GM18907 (cell line): Measurements from ENCODE around the gene GRHL1.
A peak's percentile ranks its signal among the peaks of the same experiment; 100 is the strongest.
"Not testable (repeated sequence)": the region's sequence is repeated elsewhere in the genome, so short reads cannot be mapped to it uniquely, and the experiment has no call there.

Source experiments
- ATAC-seq: cut with Tn5 transposase; IDR thresholded peaks from one replicate; pipeline ENCODE4 v1.9.1; 2021; ENCODE audit warnings: mild to moderate bottlenecking, moderate library complexity; ENCODE audit not compliant: unreplicated experiment

GRHL1 gene

DNA sequence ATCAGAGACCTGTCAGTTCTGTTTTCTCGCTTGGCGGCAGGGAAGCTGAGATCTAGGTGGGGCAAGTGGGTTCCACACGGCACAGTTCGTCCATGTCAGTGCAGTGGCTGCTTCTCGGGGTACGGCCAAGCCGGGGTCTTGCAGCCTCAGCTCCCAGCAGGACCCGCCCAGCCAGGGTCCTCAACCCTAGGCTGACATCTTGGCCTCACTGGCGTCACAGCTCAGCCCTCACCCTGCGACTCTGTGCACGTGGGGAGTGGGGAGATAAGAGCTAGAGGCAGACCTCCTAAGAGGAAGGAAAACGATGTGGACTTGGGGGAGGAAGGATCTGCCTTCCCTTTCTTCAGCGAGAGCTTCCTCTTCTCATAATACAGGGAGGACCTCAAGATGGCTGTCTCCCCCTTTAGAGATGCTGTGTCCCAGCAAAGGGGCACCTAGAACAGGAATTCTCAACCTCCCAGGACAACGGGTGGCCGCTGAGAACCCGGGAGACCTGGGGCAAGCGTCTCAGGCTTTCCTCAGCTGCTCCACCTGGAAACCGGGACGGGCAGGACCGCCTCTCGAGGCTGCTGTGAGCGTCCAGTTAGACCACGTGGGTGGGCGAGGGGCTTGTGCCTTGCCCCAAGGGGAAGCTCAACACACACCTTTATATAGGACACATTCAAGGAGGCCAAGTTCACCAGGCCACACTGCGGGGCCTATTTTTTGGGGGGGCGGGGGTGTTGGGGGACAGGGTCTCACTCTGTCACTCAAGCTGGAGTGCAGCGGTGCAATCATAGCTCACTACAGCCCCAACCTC lies 68.3 kb downstream of the GRHL1 start:
- no peak for ATAC-seq

DNA sequence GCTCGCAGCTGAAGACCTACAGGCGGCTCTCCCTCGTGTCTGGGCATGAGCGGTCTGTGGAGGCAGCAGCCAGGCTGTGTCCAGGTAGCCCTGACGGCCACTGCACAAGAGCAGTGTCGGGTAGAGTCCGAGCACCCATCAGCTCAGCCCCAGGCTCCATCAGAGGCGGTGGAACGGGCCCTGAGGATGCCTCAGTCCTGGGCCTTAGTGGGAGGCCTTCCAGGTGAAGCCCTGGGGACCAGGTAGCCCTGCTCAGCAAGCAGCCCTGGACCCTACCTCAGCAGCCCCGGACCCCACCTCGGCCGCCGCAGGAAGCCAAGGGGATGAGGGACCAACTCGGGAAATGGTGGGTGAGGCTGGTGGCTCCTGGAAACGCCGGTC lies 70.5 kb downstream of the GRHL1 start:
- no peak for ATAC-seq

DNA sequence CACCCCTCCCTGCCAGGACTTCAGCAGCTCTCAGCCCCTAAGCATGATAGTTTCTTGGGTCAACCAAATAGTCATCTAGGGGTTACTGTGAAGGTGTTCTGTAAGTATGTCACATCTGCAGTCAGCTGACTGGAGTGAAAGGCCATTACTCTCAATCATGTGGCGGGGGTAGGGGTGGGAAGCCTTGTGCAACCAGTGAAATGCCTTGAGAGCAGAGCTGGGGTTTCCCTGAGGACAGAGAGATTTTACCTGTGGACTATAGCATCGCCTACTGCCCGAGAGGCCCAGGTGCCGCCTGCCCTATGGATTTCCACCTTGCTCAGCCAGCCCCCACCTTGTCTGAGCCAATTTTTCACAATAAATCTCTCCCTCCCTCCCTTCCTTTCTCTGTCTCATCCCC lies 71.0 kb downstream of the GRHL1 start:
- no peak for ATAC-seq

DNA sequence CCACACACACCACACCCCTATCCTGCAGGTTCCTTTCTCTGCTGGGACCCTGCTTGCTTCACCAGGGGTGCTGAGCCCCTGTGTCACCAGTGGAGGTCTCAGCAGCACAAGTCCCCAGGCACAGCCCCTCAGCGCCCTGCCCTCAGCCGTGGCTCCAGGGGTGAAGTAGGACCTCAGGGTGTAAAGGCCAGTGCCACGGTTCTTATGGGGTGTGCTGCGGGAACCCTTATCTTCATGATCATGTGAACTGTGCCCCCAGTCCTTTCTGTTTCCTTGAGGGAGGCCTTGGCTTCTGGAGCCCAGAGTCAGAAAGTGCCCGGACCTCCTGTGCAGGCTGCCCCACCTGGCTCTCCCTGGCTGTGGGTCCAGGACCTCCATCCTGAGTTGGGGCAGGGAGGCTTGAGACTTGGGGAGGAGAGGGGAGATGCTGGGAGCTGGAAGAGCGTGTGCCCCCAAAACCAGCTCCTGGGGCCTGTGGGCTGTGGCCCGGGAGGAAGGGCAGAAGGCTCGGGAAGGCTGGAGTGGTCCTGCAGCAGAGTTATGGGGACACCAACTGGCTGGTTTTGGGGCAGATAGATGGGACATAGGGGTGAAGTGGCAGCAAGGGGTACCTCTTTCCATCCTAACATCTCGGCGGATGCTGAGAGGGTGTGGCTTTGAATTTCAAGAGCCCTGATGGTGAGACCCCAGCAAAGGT lies 71.6 kb downstream of the GRHL1 start:
- no peak for ATAC-seq

DNA sequence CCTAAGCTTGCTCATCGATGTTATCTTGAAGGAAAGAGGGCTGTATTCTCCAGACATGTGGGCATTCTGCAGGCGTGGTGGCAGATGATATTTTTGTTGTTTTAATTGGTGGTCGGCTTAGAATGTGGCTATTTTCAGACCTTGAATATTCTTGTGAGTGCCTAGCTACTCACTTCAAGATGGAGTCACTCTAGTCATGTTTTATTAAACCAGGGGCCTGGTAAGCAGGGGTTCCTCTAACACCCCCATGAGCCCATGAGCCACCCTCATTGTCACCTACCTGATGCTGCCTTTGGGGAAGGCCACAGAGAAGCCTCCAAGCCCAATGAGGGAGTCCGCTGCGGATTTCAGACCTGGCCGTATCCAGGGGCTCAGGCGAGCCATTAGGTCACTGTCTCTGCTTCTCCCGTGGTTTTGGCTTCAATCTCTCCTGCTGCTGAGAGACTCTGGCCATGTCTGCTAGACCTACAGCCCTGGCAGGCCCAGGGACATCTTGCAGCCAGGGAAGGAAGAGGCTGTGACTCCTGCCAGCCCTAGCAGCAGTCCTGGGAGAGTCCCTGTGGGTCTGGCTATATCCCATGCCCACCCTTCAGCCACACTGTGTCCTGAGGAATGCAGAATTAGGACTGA lies 75.6 kb downstream of the GRHL1 start:
- ATAC-seq = no peak

DNA sequence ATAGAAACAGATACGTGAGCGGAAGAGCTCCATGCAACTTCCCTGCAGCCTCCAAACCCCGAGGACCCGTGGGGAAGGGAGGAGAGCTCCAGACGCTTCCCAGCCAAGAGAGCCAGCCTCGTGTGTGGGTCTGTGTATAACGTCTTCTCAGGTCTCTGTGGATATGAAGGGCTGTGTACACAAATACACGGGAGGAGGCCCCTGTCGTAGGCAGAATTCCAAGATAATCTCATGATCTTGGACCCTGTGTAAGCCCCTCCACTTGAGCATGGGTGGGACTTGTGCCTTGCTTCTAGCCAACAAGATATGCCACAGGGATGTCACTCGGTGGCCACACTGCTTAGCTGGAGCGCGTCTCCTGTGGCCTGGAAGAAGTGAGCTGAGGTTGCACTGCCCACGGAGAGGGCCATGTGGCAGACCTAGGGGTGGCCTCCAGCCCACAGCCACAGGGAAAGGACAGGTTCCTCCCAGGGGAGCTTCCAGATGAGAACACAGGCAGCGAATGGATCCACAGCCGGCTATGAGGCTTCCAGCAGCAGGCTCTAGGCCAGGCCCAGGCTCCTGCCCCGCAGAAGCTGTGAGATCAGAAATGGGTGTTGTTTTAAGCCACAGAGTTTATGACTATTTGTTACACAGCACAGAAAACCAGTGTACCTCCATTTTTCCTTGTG lies 76.3 kb downstream of the GRHL1 start:
- no peak for ATAC-seq

DNA sequence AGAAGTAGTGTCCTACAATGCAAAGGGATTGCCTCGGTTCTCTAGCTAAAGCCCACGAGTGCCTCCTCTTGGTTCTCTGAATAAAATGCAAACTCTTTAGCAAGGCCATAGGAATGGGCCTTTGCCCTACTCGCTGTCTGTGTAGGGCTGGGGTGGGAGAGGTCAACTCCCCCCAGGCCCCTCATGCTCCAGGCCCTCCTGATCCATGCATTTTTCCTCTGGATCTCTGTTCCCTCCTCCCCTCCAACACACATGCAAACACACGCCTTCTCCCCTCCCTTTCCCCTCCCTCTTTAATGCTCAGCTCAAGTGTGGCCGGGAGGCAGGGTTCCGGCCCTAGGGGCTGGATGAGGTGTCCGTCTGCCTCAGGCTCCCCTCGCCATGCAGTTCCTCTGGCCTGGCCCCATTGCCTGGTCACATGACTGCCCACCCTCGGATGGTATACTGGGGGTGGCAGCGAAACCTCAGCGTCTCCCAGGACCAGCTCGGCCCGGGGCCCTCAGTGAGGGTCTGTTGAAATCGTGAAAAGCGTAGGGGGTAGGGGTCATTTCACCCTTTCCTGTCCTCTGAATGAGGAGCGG lies 77.0 kb downstream of the GRHL1 start:
- peak; percentile 3 for ATAC-seq

DNA sequence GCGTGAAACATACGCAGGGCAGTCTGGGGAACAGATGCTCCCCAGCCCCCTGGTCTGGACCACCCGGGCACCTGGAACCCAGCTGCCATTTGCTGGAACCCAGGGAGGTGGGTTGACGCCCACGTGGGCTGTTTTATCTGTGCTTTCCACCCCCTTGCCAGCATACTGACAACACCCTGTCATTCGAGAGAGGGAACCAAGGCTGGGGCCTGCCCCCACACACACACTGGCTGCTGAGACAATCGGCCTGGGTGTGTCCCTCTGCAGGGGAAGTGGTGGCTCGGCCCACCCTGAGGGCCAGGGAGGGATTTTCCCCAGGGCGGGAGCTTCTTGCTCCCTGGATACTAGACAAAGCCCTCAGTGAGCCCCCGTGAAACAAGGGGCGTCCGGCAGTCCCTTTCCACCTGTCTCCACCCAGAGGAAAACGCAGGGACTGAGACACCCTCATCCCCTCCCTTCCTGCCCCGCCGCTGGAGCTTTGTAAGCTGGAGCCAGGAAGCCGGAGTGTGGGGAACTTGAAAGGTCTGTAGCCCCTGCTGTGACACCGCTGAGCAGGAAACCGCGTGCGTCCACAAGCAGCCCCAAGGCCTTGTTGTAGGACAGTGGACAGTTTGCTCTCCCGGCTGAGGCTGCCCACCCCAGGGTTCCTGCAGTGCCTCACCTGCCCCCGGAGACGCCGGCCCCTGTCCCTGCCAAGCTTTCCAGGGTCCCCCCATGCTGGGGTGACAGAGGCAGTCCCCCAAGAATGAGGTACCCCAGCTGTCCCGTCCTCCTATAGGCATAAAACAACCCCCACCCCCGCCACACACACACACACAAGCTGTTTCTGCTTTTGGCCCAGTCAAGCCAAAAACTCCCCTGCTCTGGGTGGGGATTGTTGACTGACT lies 77.7 kb downstream of the GRHL1 start:
- ATAC-seq = peak; percentile 73

DNA sequence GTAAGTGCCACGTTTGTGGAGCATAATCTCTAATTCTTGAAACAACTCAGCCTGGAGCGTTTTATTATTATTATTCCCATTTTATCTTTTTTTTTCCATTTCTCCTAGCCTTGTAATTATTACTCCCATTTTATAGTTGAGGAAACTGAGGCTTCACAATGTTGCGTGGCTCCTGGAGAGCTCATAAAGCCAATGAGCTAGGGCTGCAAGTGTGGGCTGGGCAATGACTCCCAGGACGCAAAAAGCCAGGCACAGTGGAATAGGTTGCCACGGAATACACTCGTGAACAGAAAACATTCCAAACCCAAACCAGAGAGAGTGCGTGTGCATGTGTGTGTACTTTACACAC lies 78.4 kb downstream of the GRHL1 start:
- no peak for ATAC-seq

DNA sequence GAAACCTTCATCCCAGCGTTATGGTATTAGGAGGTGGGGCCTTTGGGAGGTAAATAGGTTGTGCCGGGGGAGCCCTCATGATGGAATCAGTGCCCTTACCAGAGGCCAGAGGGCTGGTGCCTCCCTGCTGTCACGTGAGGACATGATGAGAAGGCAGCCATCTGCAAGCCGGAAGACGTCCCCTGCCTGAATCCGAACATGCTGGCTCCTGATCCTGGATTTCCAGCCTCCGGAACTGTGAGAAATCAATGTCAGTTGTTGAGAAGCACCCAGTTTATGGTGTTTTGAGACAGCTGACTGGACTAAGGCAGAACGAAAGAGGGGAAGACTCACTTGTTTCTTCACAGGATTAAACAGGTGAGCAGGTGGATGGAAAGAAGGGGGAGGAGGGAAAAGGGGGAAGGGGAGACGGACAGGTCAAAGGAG lies 78.8 kb downstream of the GRHL1 start:
- no peak for ATAC-seq

DNA sequence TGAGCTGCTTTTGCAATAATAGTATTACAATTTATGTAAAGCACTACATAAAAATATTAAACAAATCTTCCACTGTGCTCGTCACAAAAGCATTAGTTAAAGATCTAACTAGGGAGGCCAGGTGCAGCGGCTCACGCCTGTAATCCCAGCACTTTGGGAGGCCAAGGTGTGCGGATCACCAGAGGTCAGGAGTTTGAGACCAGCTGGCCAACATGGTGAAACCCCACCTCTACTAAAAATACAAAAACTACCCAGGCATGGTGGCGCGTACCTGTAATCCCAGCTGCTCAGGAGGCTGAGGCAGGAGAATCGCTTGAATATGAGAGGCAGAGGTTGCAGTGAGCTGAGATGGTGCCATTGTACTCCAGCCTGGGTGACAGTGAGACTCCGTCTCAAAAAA lies 79.3 kb downstream of the GRHL1 start:
- not testable (repeated sequence) for ATAC-seq

DNA sequence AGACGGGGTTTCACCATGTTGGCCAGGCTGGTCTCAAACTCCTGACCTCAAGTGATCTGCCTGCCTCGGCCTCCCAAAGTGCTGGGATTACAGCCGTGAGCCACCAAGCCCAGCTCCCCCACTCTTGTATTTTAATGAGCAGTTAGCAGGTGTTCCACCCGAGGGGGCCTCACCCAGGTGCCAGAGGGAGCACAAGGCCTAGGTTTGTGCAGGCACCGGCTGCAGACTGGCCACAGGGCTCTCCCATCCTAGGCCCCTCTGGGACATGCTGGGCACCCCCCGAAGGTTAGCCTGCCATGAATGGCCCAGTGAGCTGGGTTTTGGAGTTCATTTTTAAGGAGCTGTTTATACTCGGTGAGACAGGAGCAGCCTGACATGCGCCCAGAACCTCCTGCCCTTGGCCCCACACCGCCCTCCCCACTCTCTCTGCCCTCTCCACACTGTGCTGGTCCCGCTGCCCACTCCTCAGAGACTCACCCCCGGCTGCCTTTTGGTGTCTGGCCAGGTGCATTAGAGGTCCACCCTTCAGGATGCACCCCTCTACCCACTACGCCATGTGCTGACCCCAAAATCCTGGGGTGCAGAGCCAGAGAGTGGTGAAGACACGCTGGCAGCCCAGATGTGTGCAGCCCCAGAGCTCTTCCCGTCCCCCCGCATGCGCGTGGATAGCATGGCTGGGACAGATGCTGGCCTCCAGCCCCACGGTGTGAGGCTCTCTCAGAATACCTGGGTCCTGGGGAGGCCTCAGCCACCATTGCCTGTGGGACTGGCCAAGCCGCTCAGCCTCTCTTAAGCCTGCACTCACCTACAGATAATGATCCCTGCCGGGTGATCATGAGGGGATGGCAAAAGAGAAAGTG lies 80.6 kb downstream of the GRHL1 start:
- ATAC-seq = no peak

DNA sequence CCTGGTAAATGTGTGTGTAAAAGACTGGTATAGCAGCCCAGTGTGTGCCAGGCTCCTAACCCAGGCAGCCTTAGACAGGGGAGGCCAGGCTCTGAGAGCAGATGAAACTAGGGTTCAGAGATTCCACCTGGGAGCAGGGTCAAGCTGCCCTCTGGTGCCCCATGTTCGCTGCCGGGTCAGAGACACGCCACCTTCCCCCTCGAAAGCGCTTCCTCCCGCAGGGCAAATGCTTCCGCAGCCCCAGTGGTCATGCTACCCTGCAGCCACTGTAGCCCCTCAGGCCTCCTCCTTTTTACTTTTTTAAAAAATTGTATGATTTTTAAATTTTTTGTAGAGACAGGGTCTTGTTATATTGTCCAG lies 81.2 kb downstream of the GRHL1 start:
- ATAC-seq = no peak

DNA sequence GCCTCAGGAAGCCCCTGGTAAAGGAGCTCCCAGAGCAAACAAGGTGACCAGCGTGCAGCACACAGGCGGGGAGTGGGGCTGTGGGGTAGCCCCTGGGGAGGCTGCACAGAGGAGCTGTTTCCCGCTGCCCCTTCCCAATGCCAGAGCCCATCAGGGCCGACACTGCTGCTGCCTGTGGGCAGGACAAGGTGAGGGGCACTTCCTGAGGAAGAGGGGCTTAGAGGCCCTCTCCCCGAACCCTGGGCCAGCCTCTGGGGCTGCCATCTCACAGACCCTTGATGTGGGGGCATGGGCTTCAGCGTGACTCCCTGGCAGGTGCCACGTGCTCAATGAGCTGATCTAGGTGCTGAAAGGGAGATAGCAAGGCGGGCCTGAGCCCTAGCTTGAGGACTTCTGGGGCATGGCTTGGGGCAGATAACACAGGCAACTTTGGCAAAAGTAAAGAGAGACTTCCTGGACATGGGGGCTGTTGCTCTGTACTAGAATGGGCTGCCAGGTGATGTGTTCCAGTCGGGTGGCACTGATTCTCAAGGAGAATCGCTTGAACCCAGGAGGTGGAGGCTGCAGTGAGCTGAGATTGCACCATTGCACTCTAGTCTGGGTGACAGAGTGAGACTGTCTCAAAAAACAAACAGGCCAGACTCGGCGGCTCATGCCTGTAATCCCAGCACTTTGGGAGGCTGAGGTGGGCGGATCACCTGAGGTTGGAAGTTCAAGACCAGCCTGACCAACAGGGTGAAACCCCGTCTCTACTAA lies 81.9 kb downstream of the GRHL1 start:
- ATAC-seq = no peak

DNA sequence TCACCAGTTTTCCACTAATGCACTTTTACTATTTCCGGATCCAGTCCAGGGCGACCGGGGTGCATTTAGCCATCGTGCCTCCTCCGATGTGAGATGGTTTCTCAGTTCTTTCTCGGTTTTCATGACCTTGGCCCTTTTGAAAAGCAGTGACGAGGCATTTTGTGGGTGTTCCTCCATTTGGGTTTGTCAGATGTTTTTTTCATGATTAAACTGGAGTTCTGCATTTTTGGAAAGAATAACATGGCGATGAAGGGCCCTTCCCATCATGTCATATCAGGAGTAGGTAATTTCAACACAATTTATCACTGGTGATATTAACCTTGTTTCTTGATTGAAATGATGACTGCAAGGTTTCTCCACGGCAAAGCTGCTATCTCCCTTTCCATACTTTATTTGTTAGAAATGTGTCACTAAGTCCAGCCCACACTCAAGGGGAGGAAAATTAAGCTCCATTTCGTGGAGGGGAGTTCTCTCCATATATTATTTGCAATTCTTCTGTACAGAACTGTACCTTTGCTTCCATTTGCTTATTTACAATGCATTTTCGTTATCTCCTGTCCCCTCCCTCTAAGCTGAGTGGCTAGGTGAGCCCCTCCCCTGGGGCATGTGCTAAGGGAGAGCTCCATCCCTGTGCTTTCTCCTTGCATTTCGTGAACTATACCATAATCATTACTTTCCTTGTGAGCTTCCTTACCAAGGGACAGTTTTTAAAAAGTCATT lies 83.0 kb downstream of the GRHL1 start:
- no peak for ATAC-seq

DNA sequence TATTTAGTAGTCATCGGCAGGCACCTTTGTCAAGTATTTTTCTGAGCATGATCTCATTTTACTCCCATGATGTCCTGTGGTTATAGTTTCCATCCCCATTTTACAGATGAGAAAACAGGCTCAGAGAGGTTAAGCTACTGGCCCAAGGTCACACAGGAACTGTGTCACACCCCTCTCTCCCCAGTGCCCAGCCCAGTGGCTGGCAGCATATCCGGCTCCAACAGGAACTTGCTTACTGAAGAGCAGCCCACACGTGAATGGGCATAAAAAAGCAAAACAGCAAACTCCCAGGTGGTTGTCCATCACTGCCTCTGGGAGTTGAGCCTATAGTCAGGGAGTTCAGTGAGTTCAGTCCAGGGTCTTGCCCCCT lies 83.5 kb downstream of the GRHL1 start:
- no peak for ATAC-seq

DNA sequence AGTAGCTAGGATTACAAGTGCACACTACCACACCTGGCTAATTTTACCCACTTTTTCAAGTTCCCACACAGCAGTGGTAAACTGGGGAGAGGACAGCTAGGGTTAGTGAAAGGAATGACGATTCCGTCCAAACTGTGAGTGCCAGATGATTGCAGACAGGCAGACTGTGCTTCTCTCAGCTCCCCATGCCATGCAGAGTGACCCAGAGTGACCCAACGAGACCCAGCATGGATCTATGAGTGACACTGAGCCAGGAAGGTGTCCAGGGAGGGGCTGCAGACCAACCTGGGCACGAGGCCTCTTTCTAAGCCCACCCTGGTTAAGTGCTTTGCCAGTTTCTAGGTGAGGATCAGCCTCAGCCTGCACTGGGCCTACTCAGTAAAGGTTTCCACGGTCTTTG lies 84.1 kb downstream of the GRHL1 start:
- no peak for ATAC-seq
